ENCODE measurements around the gene ZSCAN25.

The ZSCAN25 gene

GRCh38 chr7:99596408-99596955 is 20.3 kb upstream of the ZSCAN25 start:
- TF ChIP-seq REST (IDR thresholded peaks at IDR 0.05; ENCODE audit: insufficient read depth in 1 of 2, low read depth in 2 of 2, low read length in 2 of 2) = no peak
- TF ChIP-seq TAF1 (IDR thresholded peaks at IDR 0.05; ENCODE audit: borderline replicate concordance, insufficient read depth, low read length) = no peak
- no peak for TF ChIP-seq POLR2AphosphoS5 (IDR thresholded peaks at IDR 0.05; ENCODE audit: low read depth, low read length)
- no peak for TF ChIP-seq SIN3A (IDR thresholded peaks at IDR 0.05; ENCODE audit: borderline replicate concordance, insufficient read depth, low read length)
- no peak for TF ChIP-seq FOXP2 (optimal IDR thresholded peaks at IDR 0.05; ENCODE audit: borderline replicate concordance, extremely low read depth, extremely low read length, insufficient read depth)

GRCh38 chr7:99597762-99598501 is 18.8 kb upstream of the ZSCAN25 start, which contains the start of gene TMEM225B:
Gene TMEM225B (plus strand): TSS chr7:99598267. CDS start chr7:99604389, 6,122 bp downstream.
- TF ChIP-seq POLR2AphosphoS5 (IDR thresholded peaks at IDR 0.05; ENCODE audit: low read depth, low read length) (no peak), REST (IDR thresholded peaks at IDR 0.05; ENCODE audit: insufficient read depth in 1 of 2, low read depth in 2 of 2, low read length in 2 of 2) (no peak), FOXP2 (optimal IDR thresholded peaks at IDR 0.05; ENCODE audit: borderline replicate concordance, extremely low read depth, extremely low read length, insufficient read depth) (no peak), TAF1 (IDR thresholded peaks at IDR 0.05; ENCODE audit: borderline replicate concordance, insufficient read depth, low read length) (no peak)

GRCh38 chr7:99599836-99600235 is 16.9 kb upstream of the ZSCAN25 start:
- TF ChIP-seq TAF1 (IDR thresholded peaks at IDR 0.05; ENCODE audit: borderline replicate concordance, insufficient read depth, low read length) (no peak), POLR2AphosphoS5 (IDR thresholded peaks at IDR 0.05; ENCODE audit: low read depth, low read length) (no peak), REST (IDR thresholded peaks at IDR 0.05; ENCODE audit: insufficient read depth in 1 of 2, low read depth in 2 of 2, low read length in 2 of 2) (no peak)

- TF ChIP-seq FOXP2 (optimal IDR thresholded peaks at IDR 0.05; ENCODE audit: borderline replicate concordance, extremely low read depth, extremely low read length, insufficient read depth) (no peak), SIN3A (IDR thresholded peaks at IDR 0.05; ENCODE audit: borderline replicate concordance, insufficient read depth, low read length) (no peak), TAF1 (IDR thresholded peaks at IDR 0.05; ENCODE audit: borderline replicate concordance, insufficient read depth, low read length) (no peak), POLR2AphosphoS5 (IDR thresholded peaks at IDR 0.05; ENCODE audit: low read depth, low read length) (no peak), REST (IDR thresholded peaks at IDR 0.05; ENCODE audit: insufficient read depth in 1 of 2, low read depth in 2 of 2, low read length in 2 of 2) (no peak)
Measured at GRCh38 chr7:99601656-99602310, 15.0 kb upstream of the ZSCAN25 start.
